ENCODE data around the gene TMEM208. TPM values are rescaled to one million over a fixed set of nuclear protein-coding genes. Genes with fewer than 3 reads are reported as not detected.

TMEM208 gene
- total and polyA plus RNA-seq, 2 of the 8 experiments (the other 6 are each of a cell fraction or from before 2014, with no cell fraction given): 37.7 to 100.0 TPM

GRCh38 chr16:67246756-67247191 is 19.8 kb downstream of the TMEM208 start (continued):
- TF ChIP-seq CHD7 (IDR thresholded peaks at IDR 0.05; ENCODE audit: insufficient replicate concordance, low read length): no peak
- TF ChIP-seq YY1 (IDR thresholded peaks at IDR 0.05; ENCODE audit: low read depth, low read length): no peak
- TF ChIP-seq RXRA (IDR thresholded peaks at IDR 0.05; ENCODE audit: insufficient read depth, low read depth, low read length): no peak
- TF ChIP-seq CREB1 (IDR thresholded peaks at IDR 0.05): peak; percentile 31; the same call in 1 of the 2 replicates
- no peak for TF ChIP-seq NANOG (IDR thresholded peaks at IDR 0.05; ENCODE audit: insufficient read depth, low read depth, low read length, poor library complexity, severe bottlenecking)
